Dedifferentiated amniotic fluid mesenchymal stem cell (primary cell): ENCODE data around the gene LCLAT1.
"Not testable (repeated sequence)": the region's sequence is repeated elsewhere in the genome, so short reads cannot be mapped to it uniquely, and the experiment has no call there.

Source experiments
- DNase-seq: peaks from one replicate; pipeline ENCODE4 v3.0.0-alpha.2; 2016; ENCODE audit errors: extremely low spot score

The LCLAT1 gene

GRCh38 chr2:30591186-30591585 is 144.1 kb downstream of the LCLAT1 start:
- no peak for DNase-seq

- no peak for DNase-seq
Observed at GRCh38 chr2:30601375-30601774, 154.3 kb downstream of the LCLAT1 start.

DNA sequence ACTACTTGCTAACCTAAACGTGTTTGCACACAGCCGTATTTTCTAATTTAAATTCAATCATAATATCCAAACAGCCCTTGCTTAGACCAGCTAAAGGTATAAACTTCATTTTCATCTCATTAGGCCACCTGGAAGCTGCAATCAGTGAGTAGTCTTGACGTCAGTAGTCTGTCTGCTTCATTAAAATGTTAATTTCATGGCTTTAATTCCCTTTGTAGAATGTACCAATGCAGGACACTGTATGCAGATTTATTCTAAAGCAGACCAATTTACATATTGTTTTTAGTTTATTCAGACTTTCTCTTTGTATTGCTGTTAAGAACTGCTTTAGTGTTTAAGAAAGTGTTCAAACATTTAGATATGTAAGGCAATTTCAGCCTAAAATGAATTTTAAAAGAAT is 158.2 kb downstream of the LCLAT1 start:
- no peak for DNase-seq

GRCh38 chr2:30608643-30609042 is 161.6 kb downstream of the LCLAT1 start:
- no peak for DNase-seq

- DNase-seq: no peak
Observed at GRCh38 chr2:30611583-30611982, 164.5 kb downstream of the LCLAT1 start.

DNA sequence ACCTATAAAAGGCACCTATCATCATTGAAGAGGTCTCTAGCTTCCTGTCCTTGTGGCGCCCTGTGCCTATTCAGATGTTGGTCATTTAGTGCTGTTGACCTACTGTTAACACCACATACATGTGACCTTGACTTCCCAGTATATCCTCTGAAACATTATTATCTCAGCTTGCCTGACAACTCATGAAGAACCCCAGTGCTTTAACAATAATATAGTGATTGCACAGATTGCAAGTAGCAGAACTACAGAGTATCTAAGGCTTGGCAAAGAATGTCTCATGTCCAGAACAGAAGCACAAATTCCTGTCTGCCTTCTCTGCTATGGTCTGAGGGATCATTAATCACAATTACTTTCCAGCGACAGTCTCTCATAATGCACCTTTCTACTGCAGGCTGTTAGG is 165.3 kb downstream of the LCLAT1 start:
- no peak for DNase-seq

DNA sequence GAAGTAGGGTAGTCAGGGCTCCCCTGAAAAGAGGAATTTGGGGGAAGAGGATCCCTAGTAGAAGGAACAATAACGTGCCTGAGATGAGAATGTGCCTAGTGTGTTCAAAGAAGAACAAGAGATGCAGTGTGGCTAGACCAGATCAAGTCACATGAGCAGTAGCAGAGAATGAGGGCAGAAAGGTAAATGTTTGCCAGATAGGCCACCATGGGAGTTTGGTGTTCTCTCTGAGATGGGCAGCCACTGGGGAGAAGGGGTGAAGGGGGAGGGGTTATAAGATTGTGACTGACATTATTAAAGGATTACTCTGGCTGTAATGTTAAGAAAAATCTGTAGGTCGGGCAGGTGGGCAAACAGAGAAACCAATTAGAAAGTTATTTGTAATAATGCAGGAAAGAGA is 166.0 kb downstream of the LCLAT1 start:
- no peak for DNase-seq

DNA sequence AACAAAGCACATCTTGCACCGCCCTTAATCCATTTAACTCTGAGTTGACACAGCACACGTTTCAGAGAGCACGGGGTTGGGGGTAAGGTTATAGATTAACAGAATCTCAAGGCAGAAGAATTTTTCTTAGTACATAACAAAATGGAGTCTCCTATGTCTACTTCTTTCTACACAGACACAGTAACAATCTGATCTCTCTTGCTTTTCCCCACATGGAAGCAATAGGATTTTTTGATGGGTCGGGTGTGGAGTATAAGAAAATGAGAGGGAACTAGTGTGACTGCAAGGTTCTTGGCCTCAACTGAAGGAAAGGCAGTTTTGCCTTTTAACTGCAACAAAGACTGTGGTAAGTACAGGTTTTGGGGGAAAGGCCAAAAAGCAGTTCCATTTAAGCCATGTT is 167.2 kb downstream of the LCLAT1 start:
- not testable (repeated sequence) for DNase-seq

GRCh38 chr2:30615926-30616325 is 168.9 kb downstream of the LCLAT1 start:
- DNase-seq: no peak

- DNase-seq: no peak
Observed at GRCh38 chr2:30620102-30620501, 173.1 kb downstream of the LCLAT1 start.

GRCh38 chr2:30621836-30622235 is 174.8 kb downstream of the LCLAT1 start:
- no peak for DNase-seq

- DNase-seq: no peak
Observed at GRCh38 chr2:30622452-30622851, 175.4 kb downstream of the LCLAT1 start.

DNA sequence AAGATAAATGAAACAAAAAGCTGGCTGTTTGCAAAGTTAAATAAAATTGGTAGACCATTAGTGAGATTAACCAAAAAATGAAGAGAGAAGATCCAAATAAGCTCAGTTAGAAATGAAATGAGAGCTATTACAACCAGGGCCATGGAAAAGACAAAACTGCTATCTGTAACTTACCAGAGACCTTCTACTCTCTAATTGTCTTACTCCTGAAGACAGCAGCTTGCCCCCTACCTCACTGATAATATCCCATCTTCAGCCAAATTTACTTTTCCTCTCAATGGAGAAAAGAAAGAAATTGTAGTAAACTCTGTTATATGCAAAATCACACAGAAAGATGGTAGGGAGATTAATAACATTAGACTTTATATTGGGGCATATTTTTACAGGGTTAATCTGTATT is 178.2 kb downstream of the LCLAT1 start:
- no peak for DNase-seq

GRCh38 chr2:30625701-30626100 is 178.7 kb downstream of the LCLAT1 start:
- no peak for DNase-seq

GRCh38 chr2:30626397-30626796 is 179.4 kb downstream of the LCLAT1 start:
- DNase-seq: no peak

DNA sequence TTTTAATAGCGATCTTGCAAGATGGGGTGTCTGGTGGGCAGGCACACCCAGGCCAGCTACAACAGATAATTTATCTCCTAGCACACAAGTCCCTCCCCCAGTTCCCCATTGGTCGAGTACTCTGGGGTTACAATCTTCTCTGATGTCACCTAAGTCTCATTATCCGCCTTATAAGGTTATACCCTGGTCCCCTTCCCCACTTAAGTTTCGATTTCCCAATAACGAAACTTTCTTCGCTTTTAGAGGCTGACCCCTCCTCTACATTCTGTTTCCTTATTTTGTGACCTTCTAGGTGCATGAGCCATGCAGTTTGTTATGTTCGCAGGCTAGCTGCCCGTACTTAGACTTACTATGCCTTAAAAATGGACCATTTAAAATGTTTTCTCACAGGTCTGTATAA is 180.1 kb downstream of the LCLAT1 start:
- DNase-seq: no peak

- DNase-seq: no peak
Observed at GRCh38 chr2:30628341-30628740, 181.3 kb downstream of the LCLAT1 start.

DNA sequence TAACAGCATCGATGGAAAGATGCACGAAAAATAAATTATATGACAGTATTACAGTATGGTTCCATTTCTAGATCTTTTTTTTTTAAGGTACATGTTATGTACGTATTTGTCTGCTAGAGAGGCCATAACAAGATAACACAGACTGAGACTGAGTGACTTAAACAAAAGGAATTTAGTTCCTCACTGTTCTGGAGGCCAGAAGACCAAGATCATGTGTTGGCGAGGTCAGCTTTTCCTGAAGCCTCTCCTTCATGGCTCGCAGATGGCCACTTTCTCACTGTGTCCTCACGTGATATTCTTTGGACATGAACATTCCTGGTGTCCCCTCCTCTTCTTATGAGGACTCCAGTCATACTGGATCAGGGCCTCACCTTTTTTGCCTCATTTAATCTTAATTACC is 182.8 kb downstream of the LCLAT1 start:
- DNase-seq: no peak

GRCh38 chr2:30631051-30631671 is 184.1 kb downstream of the LCLAT1 start:
- DNase-seq: no peak

DNA sequence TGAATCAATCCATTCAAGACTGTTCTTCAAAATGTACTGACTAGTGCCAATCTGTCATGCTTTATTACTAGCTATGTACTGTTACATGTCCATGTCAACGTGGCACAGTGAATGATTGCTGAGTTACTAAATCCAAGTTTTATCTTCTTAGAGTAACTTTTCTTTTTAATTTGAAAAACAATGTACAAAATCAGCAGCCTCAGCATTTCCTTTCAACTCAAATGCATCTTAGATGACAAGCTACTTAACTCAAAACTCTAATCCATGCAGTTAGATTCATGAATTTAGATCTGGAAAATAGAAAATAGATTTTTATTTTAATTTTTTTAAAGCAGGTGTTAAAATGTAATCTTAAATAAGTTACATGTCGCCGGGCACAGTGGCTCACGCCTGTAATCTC is 186.0 kb downstream of the LCLAT1 start:
- no peak for DNase-seq

GRCh38 chr2:30636311-30636710 is 189.3 kb downstream of the LCLAT1 start:
- DNase-seq: no peak

DNA sequence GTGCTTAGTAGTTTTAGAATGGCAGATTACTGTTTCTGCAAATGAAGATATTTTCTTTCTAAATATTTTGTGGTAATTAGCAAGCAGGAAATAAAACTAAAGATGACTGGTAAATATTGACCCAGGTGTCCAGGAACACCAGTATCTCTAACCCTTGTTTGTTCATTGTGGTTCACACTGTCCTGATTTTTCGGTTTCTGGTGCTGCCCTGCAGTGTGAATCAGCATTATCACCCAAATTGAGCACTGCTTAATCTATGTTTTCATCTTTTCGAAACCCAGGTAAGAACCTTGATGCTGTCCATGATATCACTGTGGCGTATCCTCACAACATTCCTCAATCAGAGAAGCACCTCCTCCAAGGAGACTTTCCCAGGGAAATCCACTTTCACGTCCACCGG is 192.8 kb downstream of the LCLAT1 start:
- DNase-seq: no peak

GRCh38 chr2:30641765-30642345 is 194.8 kb downstream of the LCLAT1 start:
- no peak for DNase-seq

DNA sequence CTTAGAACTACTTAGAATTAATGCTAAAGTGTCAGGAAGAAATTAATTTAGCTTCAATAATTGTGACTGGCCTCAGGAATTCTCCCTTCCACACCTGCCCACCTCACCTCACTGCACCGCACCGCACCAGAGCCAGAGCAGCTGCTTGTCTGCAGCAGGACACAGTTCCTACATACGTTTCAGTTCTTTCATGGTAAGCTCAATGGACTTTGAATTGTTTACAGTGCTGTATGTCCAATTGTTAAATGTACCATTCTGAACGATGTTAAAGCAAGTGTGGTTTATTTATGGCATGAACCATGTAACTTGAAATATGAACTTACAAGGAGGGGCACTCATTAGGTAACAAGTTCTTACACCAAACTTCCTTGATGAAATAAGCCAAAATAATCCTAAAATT is 196.0 kb downstream of the LCLAT1 start:
- DNase-seq: not testable (repeated sequence)
